T-helper 22 cell (primary cell): ENCODE measurements around the gene LMX1A.

ENCODE experiments used
- DNase-seq: peaks from one replicate; pipeline ENCODE4 v3.0.0-alpha.2; 2020; ENCODE audit warnings: low read depth

Gene LMX1A

DNA sequence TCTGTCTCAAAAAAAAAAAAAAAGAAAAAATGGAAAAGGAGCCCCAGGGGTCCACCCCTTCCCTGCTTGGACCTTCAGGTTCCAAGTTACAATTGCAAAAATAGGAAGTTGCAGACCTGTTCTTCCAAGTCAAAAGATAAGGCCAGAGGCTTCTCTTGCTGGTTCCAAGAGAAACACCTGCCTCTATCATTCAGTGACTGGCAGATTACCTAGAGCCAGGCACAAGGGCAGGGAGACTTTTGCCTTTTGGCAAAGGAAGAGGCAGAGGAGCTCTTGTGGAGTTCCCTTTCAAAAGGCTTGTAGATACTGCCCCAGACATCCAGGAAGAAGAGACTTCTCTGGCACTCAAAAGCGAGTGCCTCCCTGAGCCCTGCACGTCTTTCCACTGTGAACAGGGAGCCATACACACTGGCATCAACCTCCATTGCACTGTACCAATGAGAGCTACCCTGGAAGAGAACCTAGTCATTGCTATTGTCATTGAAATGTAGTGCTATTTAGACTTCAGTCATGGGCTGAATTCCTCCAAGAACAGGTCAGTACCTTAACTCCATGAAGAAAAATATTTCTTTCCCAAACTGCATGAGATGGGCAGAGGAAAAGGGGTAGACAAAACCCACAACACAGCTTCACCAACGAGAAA lies 91.2 kb downstream of the LMX1A start:
- DNase-seq: no peak

DNA sequence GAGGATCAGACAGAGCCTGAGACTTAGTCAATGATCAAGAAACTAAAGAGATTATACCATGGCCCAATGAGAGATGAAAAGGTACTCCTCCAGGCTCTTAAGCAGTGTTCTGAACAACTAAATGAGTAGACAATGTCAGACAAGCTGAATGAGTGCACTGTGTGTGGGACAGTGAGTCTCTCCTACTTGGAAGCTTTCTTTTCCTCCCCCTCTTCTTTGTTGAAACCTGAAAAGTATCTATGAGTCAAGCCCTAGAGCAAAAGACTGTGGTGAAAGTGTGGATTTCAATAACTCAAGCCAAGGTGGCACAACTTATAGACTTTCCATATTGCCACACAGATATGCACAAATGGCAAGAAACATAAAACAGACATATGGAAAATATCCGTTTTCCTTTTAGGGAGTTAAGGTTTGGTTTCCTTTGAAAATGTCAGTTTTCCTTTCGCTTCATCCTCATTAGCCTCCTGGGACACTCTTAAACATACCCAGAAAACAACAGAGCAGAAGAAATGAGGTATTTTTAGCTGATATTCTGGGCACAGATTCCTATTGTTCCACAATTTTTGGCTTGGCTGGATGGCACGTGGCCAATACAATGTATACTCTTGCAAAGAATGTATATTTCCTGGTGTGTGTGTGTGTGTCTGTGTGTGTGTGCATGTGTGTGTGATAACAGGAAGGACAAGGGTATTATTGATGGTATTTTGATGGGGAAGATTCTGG lies 96.6 kb downstream of the LMX1A start:
- DNase-seq: no peak

DNA sequence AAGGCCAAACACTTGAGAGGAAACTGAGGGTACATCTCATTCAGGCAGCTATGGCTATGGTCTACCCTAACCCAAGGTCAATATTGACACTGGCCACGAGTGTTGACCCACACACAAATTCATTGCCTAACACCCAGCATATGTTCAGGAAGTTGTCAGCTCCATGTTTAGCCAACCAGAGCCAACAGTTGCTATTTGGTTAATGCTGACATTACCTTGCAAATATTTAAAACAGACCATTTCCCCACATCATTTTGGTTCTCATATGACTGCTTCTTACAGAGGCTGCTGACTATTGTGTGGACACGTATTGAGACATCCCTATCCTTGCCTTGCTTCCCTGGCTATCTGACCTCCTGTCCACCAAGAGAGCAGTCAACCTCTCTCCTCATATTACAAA lies 97.3 kb downstream of the LMX1A start:
- no peak for DNase-seq

DNA sequence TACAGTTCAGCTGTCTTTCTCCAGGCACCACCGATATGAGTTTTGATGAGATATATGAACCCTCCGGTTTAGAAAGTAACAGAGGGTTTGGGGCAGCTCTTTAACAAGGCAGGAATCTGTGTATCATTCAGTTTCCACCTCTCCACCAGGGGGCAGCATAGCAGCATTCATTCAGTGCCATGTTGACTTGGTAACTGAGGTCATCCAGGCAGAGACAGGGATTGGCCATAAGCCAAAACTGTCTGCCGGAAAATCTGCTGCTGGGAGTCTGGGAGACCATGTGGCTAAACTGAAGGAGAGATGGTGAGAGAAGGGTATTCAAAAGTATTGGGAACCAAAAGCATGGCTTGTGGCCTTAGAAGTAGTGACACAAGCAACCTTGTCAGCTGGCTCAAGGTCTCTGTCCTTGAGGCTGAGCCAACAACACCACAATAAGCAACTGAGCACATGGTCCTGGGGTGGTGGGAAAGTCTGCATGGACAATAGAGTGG lies 98.5 kb downstream of the LMX1A start:
- no peak for DNase-seq

DNA sequence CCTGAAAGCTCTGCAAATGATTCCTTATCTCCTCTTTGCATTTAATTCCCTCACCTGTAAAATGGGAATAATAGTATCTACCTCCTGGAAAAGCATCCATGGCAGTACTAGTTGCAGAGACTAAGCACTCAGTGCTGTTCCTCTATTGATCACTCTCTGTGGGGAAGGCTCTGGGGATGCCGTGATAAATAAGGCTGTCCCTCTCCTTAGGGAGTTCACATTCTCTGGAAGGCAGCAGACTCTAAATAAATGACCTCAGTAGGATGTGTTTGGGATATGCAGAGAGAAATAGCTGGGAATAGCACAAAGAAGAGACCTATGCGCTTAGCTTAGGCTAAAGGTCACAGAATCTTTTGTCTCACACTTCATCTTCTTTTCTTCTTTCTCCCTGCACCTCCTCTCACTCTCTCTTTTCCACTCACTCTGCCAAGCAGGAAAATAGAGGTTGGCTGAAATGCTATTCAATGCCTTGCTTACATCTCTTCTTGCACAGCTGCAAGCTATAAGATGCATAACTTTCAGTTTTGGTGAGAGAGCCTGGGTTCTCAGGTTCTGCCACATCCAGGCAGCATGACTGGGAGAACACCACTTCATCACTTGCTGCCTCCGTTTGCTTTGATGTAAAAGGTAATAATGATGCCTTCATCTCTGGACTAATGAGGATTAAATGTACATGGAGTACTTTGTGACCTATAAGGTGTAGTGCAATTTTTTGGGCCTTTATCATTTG lies 101.5 kb downstream of the LMX1A start:
- DNase-seq: no peak

DNA sequence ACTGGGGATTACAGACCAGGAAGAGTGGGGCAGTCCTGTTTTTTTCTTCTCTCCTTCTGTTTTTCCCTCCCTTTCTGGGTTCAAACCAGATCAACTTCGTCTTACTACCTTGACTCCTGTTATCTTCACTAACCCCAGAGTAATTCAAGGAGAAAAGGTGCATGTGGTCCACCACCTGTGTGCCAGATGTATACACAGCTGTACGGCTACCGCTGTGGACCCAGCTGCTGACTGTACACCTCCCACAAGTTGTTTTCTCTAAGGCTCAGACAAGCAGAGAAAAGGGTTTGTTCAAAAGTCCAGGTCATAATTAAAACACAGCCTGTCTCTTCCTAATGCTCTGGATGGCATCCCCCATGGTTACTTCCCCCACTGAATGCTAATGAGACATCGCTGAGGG lies 102.1 kb downstream of the LMX1A start:
- DNase-seq: no peak

DNA sequence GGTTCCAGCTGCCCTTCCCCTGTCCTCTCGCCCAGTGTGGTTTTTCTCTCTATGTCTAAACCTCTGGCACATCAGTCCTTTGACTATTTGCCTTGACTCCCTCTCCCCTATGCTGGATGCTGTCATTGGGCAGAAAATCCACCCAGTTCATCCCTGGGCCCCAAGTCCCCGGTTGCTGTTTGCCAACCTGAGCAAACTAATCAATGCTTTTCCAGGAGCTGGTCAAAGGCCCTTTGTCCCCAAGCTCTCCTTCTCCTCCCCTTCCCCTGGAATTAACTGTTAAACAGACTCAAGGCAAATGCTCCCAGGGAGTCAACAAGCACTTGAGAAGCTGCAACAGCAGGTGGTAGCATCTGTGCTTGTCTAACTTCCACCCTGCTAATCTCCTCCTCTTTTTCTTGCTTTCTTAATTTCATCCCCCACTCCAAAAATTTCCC lies 102.7 kb downstream of the LMX1A start:
- no peak for DNase-seq

DNA sequence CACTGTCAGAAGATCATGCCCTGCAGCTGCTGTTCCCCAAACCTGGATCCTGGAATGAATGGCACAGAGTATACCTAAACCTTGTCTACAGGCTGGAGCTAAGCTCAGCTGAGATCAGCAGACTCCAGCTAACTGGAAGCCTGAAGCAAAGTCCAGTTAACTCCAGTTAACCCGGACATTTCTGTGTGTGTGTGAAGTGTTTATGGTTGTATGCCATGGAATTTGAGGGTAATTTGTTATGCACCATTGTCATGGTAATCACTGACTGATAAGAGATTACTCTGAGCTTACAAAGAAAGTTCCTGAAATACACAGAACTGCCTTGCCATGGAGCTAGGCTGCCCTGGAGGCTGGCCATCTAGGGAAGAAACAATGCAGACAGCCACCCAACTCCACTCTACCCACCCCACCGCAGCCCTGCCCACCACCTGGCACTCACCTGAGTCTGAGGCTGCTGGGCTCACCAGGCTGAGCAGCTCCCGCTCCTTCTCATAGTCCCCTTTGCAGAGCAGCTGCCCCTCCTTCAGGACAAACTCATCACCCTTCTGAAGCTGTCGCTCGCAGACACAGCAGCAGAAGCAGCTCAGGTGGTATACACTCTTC lies 107.4 kb downstream of the LMX1A start:
- DNase-seq: no peak

DNA sequence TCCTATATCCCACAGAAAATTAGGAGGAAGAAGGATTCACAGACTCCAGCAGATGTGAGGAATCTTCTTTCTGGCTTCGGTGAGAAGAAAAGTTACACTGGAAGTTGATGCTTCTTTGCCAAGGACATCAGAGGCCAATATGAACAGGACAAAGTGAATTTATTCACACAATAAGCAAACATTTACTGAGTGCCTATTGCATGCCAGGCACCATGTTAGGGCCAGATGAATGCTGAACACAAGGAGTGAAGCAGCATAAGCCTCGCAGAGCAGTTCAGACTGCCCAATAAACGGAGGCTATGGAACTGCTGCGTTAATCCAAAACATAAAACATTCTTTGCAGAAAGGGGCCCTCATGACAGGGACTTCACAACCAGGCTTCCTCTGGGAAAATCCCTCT lies 114.6 kb downstream of the LMX1A start:
- no peak for DNase-seq

DNA sequence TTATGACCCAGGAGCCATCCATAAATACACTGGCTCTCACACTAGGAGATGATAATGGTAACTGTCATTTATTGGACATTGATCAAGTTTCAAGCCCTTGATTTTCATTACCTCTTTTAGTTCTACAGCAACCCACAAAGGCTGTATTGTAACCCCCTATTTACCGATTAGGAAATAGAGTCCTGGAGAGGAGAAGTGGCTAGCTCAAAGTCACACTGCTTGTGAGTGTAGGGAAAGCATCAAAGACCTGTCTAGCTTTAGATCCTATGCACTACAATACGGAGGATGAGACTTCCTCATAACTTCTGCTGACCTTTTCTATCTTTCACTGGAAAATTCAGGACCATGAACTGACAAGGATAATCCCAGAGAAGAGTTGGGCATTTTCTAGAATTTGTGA lies 115.2 kb downstream of the LMX1A start:
- no peak for DNase-seq

DNA sequence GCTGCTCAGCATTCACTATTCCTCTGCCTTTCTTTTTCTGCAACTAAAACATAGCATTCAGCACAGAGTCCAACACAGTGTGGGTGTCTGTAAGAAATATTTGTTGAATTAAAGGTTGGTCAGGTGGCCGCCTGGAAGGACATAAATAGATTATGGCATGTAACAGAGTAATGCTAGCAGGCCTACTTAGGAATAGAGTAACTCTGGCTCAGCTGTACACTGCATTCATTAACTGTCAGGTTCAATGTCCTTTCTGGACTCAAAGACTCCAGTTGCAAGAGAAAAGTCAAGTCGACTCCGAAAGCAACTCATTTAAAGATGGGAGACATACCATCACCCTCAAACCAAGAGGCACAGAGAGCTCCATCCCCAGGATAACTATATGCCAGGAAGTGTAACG lies 116.0 kb downstream of the LMX1A start:
- no peak for DNase-seq

DNA sequence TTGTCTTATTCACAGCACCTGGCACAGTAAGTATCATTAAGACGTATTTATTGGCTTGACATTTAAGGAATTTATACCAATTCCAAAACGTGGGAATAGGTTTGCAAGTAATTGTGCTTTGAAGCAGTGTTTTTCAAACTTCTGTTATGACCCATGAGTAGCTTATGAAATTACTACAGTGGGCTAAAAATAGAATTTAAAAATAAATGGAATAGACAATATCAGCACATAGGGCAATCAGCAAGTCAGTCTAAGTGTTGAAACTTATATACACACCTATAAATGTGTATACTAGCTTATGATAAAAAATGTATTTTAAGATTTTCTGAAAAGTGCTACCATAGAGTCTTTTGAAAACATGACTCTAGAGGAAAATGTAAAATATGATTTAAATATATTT lies 116.6 kb downstream of the LMX1A start:
- no peak for DNase-seq

DNA sequence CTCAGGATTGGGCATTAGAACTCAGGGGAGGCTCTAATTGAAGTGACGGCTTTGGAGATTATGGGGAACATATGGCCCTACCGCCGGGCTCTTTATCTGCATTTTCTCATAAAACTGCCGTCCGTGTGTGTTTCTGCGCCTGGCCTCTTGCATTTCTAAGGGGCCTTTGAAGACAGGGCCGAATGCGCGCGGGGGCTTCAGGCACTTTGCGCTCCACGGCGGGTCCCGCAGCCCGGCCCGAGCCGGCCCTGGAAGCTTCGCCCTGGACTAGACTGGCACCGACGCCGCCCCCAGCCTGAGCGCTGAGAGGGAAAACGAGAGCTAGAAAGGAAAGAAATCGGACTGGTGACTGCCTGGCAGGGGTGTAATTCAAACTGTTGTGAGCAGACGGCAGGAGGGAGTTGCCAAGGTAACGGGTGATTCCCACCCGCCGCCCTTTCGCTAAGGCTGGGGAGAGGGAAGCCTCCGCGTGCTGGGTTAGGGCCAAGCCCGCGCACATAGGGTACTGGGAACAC lies 120.7 kb downstream of the LMX1A start:
- DNase-seq: no peak

DNA sequence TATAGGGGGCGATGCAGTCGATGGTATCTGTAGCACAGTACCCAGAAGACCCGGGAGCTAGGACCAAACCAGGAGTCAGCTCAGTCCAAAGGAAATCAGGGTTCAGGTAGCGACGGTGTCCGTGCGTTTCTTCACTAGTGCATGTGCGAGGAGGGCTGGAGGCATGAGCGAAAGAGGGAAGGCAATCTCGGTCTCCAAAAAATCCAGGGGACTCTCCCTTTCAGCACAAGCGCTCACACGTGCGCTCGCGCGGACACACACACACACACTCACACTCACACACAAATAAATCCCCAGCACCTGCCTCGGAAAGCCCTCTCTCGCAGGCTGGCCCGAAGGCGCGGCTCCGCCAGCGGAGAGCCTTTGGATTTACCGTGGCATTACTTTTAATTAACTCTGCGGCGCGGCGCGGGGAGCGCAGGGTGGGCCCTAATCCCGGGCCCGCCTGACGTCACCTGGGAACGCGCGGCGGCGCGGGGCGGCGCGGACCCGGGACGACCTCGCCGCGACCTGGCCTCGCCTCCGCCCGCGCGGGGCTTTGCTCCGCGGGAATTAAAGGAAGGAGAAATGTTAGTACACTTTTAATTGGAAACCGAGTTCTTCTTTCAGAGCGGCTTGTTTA lies 121.2 kb downstream of the LMX1A start:
- DNase-seq: no peak

DNA sequence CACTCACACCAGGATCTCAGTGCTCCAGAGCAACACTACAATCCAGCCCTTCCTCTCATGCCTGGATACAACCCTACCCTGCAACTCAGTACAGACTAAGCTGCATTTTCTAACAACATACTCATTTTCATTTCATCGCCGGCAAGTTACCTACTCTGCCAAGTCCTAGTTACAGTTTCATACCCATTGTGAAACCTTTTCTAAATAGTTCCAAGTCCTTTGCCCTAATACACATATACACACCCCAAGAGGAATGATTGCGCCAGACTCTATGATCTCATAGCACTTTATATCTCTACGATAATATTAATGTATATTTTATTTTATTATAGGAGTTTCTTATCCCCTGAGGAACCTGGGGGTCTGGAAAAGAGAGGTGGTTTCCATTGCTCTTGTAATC lies 122.4 kb downstream of the LMX1A start:
- DNase-seq: no peak

DNA sequence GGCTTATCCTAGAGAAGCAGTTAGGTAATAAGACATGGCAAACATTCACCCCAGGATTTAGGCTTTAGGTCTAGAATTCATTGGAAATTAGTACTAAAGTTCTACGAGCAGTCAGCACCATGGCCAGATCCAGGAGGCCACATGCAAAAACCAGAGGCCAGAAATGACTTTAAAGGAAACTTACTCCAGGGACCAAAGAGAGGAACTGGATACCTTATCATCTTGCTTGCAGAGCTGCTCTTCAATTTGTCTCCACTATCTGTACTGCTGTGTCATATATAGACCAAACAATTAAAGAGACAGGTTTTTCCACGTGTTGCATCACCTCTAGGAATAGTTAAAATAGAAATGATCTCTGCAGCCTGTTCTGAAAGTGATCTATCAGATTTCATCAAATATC lies 127.8 kb downstream of the LMX1A start:
- DNase-seq: no peak

DNA sequence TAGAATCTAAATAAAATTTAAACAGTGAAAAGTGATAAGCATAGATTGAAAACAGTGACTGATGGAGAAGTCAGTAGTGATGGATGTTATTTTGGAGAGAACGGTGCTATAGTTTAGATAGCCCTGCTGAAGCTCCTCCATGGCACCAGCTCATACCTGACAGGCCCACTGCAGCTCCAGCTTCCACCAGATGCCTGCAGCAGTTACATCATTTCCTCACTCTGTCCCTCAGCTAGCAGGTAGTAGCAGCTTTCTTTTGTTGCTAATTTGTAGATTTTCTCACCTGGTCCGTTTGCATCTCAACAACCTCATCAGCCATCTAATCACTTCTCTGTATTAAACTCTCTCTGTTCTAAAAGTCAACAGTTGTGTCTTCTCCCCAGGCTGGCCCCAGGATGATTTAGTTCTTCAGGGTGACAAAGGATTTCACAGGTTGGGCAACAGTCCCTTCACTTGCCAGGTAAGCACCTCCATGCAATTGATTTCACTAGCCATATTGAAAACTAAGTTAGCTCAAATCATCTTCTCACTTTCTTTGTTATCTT lies 128.3 kb downstream of the LMX1A start:
- DNase-seq: no peak

DNA sequence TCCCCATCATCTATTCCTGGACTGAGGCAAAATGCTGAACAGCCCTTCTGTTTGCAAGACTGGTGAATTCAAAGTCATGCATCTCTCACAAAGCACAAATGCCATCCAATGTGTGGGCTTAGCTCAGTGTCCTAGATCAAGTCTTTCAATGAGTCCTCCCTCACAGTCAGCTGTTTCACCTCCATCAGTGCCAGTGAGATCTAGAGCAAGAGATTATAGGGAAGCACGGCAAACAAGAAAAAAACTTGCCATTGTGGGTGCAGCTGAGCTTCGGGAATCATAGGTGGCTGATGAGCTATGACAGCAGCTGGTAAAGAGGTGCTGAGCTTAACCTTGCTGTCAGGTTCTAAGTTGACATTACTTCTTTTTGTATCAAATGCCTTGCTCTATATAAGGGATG lies 130.2 kb downstream of the LMX1A start:
- DNase-seq: no peak

DNA sequence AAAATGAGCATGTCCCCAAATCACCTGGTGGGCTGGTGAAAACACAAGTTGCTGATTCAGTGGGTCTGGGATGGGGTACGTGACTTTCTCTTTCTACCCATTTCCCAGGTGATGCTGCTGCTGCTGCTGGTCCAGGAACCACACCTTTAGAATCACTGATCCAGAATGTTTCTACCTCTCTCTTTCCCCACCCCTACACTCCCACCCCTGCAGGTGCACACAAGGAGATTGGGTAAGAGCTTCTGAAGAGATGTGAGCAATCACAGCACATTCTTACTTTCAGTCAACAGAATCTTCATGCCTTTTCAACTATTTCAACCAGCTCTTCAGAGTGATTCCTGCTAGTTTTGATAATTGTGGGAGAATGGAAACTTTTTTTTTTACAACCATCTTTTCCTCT lies 130.9 kb downstream of the LMX1A start:
- DNase-seq: no peak

DNA sequence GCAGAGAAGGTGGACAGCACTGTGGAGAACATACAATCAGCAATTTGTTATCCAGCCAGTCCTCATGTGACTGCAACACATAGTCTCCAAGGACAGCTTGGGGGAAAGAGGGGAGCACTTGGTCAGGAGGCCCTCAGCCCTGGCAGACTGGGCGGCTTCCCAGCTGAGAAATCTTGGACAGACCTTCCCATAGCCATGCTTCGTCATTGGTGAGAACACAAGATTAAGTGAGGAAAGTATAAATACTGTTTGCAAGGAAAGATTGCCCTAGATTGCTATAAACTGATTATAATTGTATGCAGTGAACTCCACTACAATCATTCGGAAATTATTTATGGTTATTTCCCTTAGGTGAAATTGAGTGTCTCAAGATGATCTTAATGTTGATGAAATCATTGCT lies 131.5 kb downstream of the LMX1A start:
- DNase-seq: no peak

DNA sequence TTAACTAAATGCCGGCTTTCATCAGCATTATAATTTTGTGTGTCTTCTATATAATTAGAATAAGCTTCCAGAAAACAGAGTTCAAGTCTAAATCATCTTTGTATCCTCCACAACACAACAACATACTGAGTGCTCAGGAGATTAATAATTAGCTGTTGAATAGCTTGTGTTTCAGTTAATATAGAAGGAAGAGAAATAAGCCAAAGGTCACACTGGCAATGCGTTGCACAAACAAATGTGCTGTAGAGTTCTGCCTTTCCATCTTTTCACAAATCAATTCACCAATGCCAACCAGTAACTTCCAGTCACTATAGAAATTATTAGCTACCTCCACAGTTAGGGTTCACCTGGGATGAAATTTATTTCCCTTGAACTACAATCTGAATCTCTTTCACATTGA lies 132.0 kb downstream of the LMX1A start:
- DNase-seq: no peak

DNA sequence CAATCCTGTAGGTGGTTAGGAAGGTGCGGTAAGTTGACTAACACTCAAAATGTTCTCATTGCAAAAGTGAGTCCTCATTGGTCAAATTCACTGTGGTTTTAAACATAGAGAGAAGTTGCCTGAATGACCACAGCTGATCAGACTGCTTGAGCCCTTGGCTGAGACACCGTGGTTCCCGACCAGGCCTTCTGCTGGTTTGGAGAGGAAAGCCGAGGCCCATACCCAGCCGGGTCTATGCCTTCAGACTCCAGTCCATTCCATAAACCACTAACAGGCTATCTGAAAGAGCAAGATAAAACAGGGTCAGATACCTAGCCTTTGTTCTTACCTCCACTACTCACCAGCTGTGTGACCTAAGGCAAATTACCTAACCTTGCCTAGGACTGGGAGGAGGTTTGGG lies 133.9 kb downstream of the LMX1A start:
- no peak for DNase-seq
